GM19372 (cell line): ENCODE measurements around the gene GATAD2A.

Source experiments
- ATAC-seq: cut with Tn5 transposase; IDR thresholded peaks from one replicate; pipeline ENCODE4 v1.9.1; 2021; ENCODE audit warnings: mild to moderate bottlenecking, low read depth, moderate library complexity; ENCODE audit not compliant: unreplicated experiment

GATAD2A gene

DNA sequence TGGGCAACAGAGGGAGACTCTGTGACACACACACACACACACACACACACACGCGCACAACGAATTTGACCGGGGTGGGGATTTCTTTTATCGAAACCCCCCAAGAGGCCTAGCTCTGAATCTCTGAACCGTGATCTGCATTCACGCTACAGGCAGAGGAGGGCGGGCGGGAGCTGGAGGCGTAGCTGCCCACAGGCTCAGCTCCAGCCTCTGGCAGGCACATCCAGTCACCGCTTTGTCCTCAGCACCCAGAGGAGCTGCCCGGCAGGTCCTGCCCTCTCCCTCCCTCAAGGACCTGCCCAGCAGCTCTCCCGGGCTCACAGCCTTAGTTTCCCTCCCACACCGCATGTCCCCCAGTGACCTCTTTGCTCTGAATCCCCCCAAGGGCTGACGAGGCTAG, 152.6 kb downstream of the GATAD2A start:
- no peak for ATAC-seq
